Neural progenitor cell (in vitro differentiated cells): Measurements from ENCODE around the gene CAST.

ENCODE experiments used
- CTCF ChIP-seq: fragments of 200-600 bp; sonication (generic); IDR thresholded peaks from 2 replicates; pipeline ENCODE4 v1.5.1; 2017; ENCODE audit warnings: antibody characterized with exemption, mild to moderate bottlenecking
- EZH2 ChIP-seq: fragments of 200-600 bp; sonication (generic); IDR thresholded peaks from 2 replicates; pipeline ENCODE4 v1.6.1; 2017; ENCODE audit warnings: antibody characterized with exemption, mild to moderate bottlenecking, moderate library complexity

GRCh38 chr5:96814041-96814440 is 151.9 kb downstream of the CAST start:
- TF ChIP-seq CTCF: no peak
- TF ChIP-seq EZH2: no peak
